T-helper 2 cell treated with Interferon-gamma antibody and Interleukin-4, amounts not matched to agents 5 μg/mL and 100 μg/mL, for 36 hours (primary cell): Measurements from ENCODE around the gene VCAN.

ENCODE experiments used
- DNase-seq: peaks from one replicate; pipeline ENCODE4 v3.0.0; 2021; ENCODE audit warnings: low spot score
- H3K27ac Mint-ChIP-seq: one replicate; pipeline ENCODE4 v1.8.0; 2021; ENCODE audit warnings: mild to moderate bottlenecking, mixed read lengths
- H3K27me3 Mint-ChIP-seq: one replicate; pipeline ENCODE4 v1.8.0; 2021; ENCODE audit warnings: low read depth, mixed read lengths
- H3K36me3 Mint-ChIP-seq: one replicate; pipeline ENCODE4 v1.8.0; 2021; ENCODE audit warnings: low read depth, mixed read lengths
- H3K4me1 Mint-ChIP-seq: one replicate; pipeline ENCODE4 v1.8.0; 2021; ENCODE audit warnings: low read depth, mixed read lengths
- H3K4me3 Mint-ChIP-seq: one replicate; pipeline ENCODE4 v1.8.0; 2022; ENCODE audit warnings: mild to moderate bottlenecking, moderate library complexity, mixed read lengths
- H3K9me3 Mint-ChIP-seq: one replicate; pipeline ENCODE4 v1.8.0; 2021; ENCODE audit warnings: mixed read lengths

The VCAN gene

GRCh38 chr5:83540783-83541182, 69.2 kb downstream of the VCAN start:
- DNase-seq = no peak
- no peaks in the 10 kb centered on the region for H3K9me3 Mint-ChIP-seq
- H3K4me1 Mint-ChIP-seq = peaks cover 7% of the 10 kb centered on the region
- H3K27me3 Mint-ChIP-seq = no peaks in the 10 kb centered on the region
- H3K4me3 Mint-ChIP-seq = no peak overlapping the region
- no peak overlapping the region for H3K27ac Mint-ChIP-seq
- H3K36me3 Mint-ChIP-seq = no peaks in the 10 kb centered on the region

- DNase-seq = no peak
- Mint-ChIP-seq H3K4me3 (no peak overlapping the region), H3K4me1 (peaks cover 7% of the 10 kb centered on the region), H3K27me3 (no peaks in the 10 kb centered on the region), H3K9me3 (no peaks in the 10 kb centered on the region), H3K36me3 (no peaks in the 10 kb centered on the region), H3K27ac (no peak overlapping the region)
Observed at GRCh38 chr5:83542839-83543238, 71.3 kb downstream of the VCAN start.

GRCh38 chr5:83543898-83544297, 72.4 kb downstream of the VCAN start:
- DNase-seq = no peak
- Mint-ChIP-seq H3K4me1 (peaks cover 7% of the 10 kb centered on the region), H3K36me3 (no peaks in the 10 kb centered on the region), H3K27me3 (no peaks in the 10 kb centered on the region), H3K9me3 (no peaks in the 10 kb centered on the region), H3K4me3 (no peak overlapping the region), H3K27ac (no peak overlapping the region)

GRCh38 chr5:83547161-83547560, 75.6 kb downstream of the VCAN start:
- H3K27me3 Mint-ChIP-seq = no peaks in the 10 kb centered on the region
- no peak for DNase-seq

GRCh38 chr5:83547889-83548288, 76.3 kb downstream of the VCAN start:
- H3K4me3 Mint-ChIP-seq = no peak overlapping the region
- no peak overlapping the region for H3K27ac Mint-ChIP-seq
- H3K36me3 Mint-ChIP-seq = no peaks in the 10 kb centered on the region
- DNase-seq = no peak
- H3K4me1 Mint-ChIP-seq = no peaks in the 10 kb centered on the region
- H3K9me3 Mint-ChIP-seq = no peaks in the 10 kb centered on the region
- H3K27me3 Mint-ChIP-seq = no peaks in the 10 kb centered on the region

More at GRCh38 chr5:83547161-83547560, 75.6 kb downstream of the VCAN start:
- Mint-ChIP-seq H3K4me3 (no peak overlapping the region), H3K36me3 (no peaks in the 10 kb centered on the region), H3K4me1 (no peaks in the 10 kb centered on the region), H3K9me3 (no peaks in the 10 kb centered on the region), H3K27ac (no peak overlapping the region)

GRCh38 chr5:83548581-83548980, 77.0 kb downstream of the VCAN start:
- H3K9me3 Mint-ChIP-seq = no peaks in the 10 kb centered on the region
- H3K27ac Mint-ChIP-seq = no peak overlapping the region
- no peak overlapping the region for H3K4me3 Mint-ChIP-seq
- H3K4me1 Mint-ChIP-seq = no peaks in the 10 kb centered on the region
- DNase-seq = no peak
- no peaks in the 10 kb centered on the region for H3K36me3 Mint-ChIP-seq
- no peaks in the 10 kb centered on the region for H3K27me3 Mint-ChIP-seq

- Mint-ChIP-seq H3K27me3 (no peaks in the 10 kb centered on the region), H3K27ac (no peak overlapping the region), H3K4me1 (no peaks in the 10 kb centered on the region), H3K9me3 (no peaks in the 10 kb centered on the region), H3K36me3 (no peaks in the 10 kb centered on the region), H3K4me3 (no peak overlapping the region)
- DNase-seq = no peak
Observed at GRCh38 chr5:83549076-83549475, 77.5 kb downstream of the VCAN start.

GRCh38 chr5:83549674-83550073, 78.1 kb downstream of the VCAN start:
- H3K9me3 Mint-ChIP-seq = no peaks in the 10 kb centered on the region
- no peak for DNase-seq
- no peak overlapping the region for H3K27ac Mint-ChIP-seq
- H3K36me3 Mint-ChIP-seq = no peaks in the 10 kb centered on the region
- no peak overlapping the region for H3K4me3 Mint-ChIP-seq
- H3K4me1 Mint-ChIP-seq = no peaks in the 10 kb centered on the region
- H3K27me3 Mint-ChIP-seq = no peaks in the 10 kb centered on the region

GRCh38 chr5:83551821-83552220, 80.3 kb downstream of the VCAN start:
- Mint-ChIP-seq H3K27me3 (no peaks in the 10 kb centered on the region), H3K9me3 (no peaks in the 10 kb centered on the region), H3K4me3 (no peak overlapping the region), H3K27ac (no peak overlapping the region), H3K36me3 (no peaks in the 10 kb centered on the region), H3K4me1 (no peaks in the 10 kb centered on the region)
- DNase-seq = no peak

GRCh38 chr5:83552275-83552674, 80.7 kb downstream of the VCAN start:
- Mint-ChIP-seq H3K4me3 (no peak overlapping the region), H3K36me3 (no peaks in the 10 kb centered on the region), H3K27ac (no peak overlapping the region), H3K4me1 (no peaks in the 10 kb centered on the region), H3K27me3 (no peaks in the 10 kb centered on the region), H3K9me3 (no peaks in the 10 kb centered on the region)
- no peak for DNase-seq

- H3K36me3 Mint-ChIP-seq = no peaks in the 10 kb centered on the region
- no peak for DNase-seq
- H3K27me3 Mint-ChIP-seq = no peaks in the 10 kb centered on the region
- H3K4me1 Mint-ChIP-seq = no peaks in the 10 kb centered on the region
- H3K9me3 Mint-ChIP-seq = no peaks in the 10 kb centered on the region
- H3K27ac Mint-ChIP-seq = no peak overlapping the region
- H3K4me3 Mint-ChIP-seq = no peak overlapping the region
Observed at GRCh38 chr5:83553000-83553486, 81.5 kb downstream of the VCAN start.

GRCh38 chr5:83554133-83554532, 82.6 kb downstream of the VCAN start:
- H3K4me1 Mint-ChIP-seq = no peaks in the 10 kb centered on the region
- H3K4me3 Mint-ChIP-seq = no peak overlapping the region
- no peaks in the 10 kb centered on the region for H3K9me3 Mint-ChIP-seq
- no peak overlapping the region for H3K27ac Mint-ChIP-seq
- H3K36me3 Mint-ChIP-seq = no peaks in the 10 kb centered on the region
- no peak for DNase-seq
- no peaks in the 10 kb centered on the region for H3K27me3 Mint-ChIP-seq

- Mint-ChIP-seq H3K27ac (no peak overlapping the region), H3K4me3 (no peak overlapping the region), H3K27me3 (no peaks in the 10 kb centered on the region), H3K9me3 (no peaks in the 10 kb centered on the region), H3K36me3 (no peaks in the 10 kb centered on the region), H3K4me1 (no peaks in the 10 kb centered on the region)
- no peak for DNase-seq
Observed at GRCh38 chr5:83554686-83555085, 83.1 kb downstream of the VCAN start.

- no peaks in the 10 kb centered on the region for H3K27me3 Mint-ChIP-seq
- no peak overlapping the region for H3K27ac Mint-ChIP-seq
- no peaks in the 10 kb centered on the region for H3K36me3 Mint-ChIP-seq
- no peak for DNase-seq
- no peaks in the 10 kb centered on the region for H3K9me3 Mint-ChIP-seq
- no peak overlapping the region for H3K4me3 Mint-ChIP-seq
- no peaks in the 10 kb centered on the region for H3K4me1 Mint-ChIP-seq
Observed at GRCh38 chr5:83555263-83555662, 83.7 kb downstream of the VCAN start.

- Mint-ChIP-seq H3K36me3 (no peaks in the 10 kb centered on the region), H3K4me3 (no peak overlapping the region), H3K27ac (no peak overlapping the region), H3K27me3 (no peaks in the 10 kb centered on the region), H3K9me3 (no peaks in the 10 kb centered on the region), H3K4me1 (no peaks in the 10 kb centered on the region)
- no peak for DNase-seq
Observed at GRCh38 chr5:83556190-83556589, 84.6 kb downstream of the VCAN start.
